Measurements from ENCODE around the gene GGT7.

- no peak for TF ChIP-seq CTCF (conservative IDR thresholded peaks at IDR 0.05; ENCODE audit: low read depth, low read length)
- TF ChIP-seq EZH2 (IDR thresholded peaks at IDR 0.05; ENCODE audit: low read length, unreplicated experiment): no peak
- TF ChIP-seq EZH2phosphoT487 (IDR thresholded peaks at IDR 0.05; ENCODE audit: borderline replicate concordance, low read length): no peak
These were observed 13.3 kb downstream of the GGT7 start for GRCh38 chr20:34859367-34859766.

Data from PC-3 (cell line).